HFF-Myc (cell line): Measurements from ENCODE around the gene CRY1.
A peak's percentile ranks its signal among the peaks of the same experiment; 100 is the strongest.
"Not testable (repeated sequence)": the region's sequence is repeated elsewhere in the genome, so short reads cannot be mapped to it uniquely, and the experiment has no call there.

Experiments
- DNase-seq: peaks from one replicate; pipeline ENCODE4 v3.0.0-alpha.2; 2011; ENCODE audit warnings: low read depth; ENCODE audit errors: extremely low read depth
- H3K4me3 ChIP-seq: replicated peaks from 2 replicates; pipeline ENCODE4 v1.5.1; 2011; ENCODE audit warnings: low read depth, mild to moderate bottlenecking, control low read depth, low read length
- TF ChIP-seq, protein P1 (sequence below): IDR thresholded peaks from 2 replicates; pipeline ENCODE4 v1.5.1; 2012; ENCODE audit warnings: mild to moderate bottlenecking, low read depth, low read length, control low read depth; ENCODE audit errors: missing control alignments

CRY1 gene

DNA sequence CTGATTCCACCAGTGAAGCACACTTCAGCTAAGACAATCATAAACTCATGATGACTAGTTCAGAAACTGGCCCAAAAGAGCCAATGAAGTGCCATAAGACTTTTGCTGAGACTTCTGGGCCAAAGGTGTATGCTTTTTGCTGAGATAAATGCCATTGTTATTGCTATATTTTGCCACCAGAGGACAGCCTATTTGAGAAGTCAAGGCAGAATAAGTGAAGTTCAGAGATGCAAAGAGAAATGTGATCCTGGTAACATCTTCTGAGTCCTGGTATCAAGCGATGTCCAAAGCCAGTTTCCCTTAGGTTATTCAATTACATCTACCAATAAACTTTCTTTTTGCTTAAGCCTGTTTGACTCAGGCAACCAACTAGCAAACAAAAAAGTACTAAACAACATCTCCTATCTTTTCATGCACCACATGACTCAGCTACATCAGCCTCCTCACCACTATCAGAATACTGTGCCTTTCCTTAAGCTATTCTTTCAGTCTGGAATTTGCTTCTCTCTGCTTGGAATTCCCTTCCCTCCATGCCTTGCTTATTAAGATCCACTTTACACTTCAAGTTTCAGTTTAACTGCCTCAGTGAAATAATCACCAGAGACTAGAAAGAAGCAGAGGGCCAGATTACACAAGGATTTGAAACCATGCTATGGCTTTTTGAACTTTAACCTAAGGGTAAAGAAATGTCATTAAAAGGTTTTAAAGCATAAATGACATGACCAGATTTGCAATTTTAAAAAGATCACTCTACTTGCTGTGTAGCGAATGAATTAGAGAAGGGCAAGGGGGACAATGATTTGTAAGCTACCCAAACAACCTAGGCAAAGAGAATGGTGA lies 14.0 kb downstream of the CRY1 start:
- TF ChIP-seq, protein P1, sequence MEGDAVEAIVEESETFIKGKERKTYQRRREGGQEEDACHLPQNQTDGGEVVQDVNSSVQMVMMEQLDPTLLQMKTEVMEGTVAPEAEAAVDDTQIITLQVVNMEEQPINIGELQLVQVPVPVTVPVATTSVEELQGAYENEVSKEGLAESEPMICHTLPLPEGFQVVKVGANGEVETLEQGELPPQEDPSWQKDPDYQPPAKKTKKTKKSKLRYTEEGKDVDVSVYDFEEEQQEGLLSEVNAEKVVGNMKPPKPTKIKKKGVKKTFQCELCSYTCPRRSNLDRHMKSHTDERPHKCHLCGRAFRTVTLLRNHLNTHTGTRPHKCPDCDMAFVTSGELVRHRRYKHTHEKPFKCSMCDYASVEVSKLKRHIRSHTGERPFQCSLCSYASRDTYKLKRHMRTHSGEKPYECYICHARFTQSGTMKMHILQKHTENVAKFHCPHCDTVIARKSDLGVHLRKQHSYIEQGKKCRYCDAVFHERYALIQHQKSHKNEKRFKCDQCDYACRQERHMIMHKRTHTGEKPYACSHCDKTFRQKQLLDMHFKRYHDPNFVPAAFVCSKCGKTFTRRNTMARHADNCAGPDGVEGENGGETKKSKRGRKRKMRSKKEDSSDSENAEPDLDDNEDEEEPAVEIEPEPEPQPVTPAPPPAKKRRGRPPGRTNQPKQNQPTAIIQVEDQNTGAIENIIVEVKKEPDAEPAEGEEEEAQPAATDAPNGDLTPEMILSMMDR: peak; percentile 45
- no peak overlapping the region for H3K4me3 ChIP-seq
- no peak for DNase-seq

DNA sequence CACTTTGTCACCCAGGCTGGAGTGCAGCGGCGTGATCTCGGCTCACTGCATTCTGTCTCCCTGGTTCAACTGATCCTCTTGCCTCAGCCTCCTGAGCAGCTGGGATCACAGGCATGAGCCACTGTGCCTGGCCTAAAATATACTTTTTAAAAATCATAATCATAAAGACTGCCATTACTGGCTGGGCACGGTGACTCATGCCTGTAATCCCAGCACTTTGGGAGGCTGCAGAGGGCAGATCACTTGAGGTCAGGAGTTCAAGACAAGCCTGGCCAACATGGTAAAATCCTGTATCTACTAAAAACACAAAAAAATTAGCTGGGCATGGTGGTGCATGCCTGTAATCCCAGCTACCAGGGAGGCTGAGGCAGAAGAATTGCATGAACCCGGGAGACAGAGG lies 20.1 kb downstream of the CRY1 start:
- not testable (repeated sequence) for DNase-seq, H3K4me3 ChIP-seq

DNA sequence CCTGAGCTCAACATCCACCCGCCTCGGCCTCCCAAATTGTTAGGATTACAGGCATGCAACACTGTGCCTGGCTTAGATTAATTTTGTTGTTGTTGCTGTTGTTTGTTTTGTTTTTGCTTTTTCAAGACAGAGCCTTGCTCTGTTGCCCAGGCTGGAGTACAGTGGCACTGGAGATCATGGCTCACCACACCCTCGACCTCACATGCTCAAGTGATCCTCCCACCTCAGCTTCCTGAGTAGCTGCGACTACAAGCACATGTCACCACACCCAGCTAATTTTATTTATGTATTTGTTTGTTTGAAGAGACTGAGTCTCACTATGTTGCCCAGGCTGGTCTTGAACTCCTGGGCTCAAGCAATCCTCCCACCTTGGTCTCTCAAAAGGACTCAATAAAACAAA lies 26.7 kb downstream of the CRY1 start:
- DNase-seq: no peak
- no peak overlapping the region for H3K4me3 ChIP-seq
- TF ChIP-seq, protein P1: no peak

DNA sequence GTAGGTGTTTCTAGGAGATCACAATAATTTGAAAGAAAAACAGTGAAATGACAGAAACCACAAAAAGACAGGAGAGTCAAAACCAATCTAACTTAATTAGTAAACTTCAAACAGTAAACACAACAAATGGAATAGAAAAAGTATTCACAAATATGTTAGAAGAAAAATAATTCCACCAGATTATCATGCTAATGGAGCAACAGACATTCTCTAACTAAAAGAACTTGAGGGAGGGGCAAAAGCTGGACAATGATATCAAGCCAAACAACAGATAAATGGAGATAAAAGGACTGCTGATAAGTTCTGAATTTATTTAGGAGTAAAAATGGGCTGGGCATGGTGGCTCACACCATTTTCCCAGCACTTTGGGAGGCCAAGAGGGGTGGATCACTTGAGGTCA lies 28.7 kb downstream of the CRY1 start:
- no peak for DNase-seq
- no peak overlapping the region for H3K4me3 ChIP-seq
- TF ChIP-seq, protein P1: no peak

DNA sequence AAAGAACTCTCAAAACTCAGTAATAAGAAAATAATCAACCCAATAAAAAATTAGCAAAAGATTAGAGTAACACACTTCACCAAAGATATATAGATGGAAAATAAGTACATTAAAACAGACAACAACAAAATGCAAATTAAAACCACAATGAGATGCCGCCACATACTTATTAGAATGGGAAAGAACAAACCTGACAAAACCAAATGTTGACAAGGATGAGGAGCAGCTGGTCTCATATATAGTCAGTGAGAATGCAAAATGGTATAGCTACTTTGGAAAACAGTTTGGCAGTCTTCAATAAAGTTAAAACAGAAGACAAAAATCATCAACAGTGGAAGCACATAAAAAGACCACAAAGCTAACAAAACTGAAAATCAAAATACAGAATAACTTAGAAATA lies 29.1 kb downstream of the CRY1 start:
- TF ChIP-seq, protein P1: no peak
- no peak overlapping the region for H3K4me3 ChIP-seq
- no peak for DNase-seq

DNA sequence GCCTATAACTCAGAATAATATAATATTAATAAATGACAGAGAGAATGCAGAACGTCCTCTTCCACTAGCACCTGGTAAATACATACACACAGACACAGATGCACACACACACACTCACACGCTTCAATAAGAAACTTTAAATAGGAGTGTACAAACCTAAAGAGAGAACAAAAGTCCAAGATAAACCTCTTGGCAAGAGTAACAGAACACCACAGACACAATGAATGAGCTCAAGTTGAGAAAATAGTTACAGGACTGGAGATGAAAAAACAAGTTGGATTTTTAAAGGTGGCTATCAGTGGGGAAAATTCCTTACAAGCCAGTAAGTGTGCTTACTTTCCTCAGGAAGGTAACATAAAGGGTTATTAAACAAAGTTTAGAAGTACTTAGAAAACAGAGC lies 35.2 kb downstream of the CRY1 start:
- H3K4me3 ChIP-seq: no peak overlapping the region
- no peak for DNase-seq
- TF ChIP-seq, protein P1: no peak

DNA sequence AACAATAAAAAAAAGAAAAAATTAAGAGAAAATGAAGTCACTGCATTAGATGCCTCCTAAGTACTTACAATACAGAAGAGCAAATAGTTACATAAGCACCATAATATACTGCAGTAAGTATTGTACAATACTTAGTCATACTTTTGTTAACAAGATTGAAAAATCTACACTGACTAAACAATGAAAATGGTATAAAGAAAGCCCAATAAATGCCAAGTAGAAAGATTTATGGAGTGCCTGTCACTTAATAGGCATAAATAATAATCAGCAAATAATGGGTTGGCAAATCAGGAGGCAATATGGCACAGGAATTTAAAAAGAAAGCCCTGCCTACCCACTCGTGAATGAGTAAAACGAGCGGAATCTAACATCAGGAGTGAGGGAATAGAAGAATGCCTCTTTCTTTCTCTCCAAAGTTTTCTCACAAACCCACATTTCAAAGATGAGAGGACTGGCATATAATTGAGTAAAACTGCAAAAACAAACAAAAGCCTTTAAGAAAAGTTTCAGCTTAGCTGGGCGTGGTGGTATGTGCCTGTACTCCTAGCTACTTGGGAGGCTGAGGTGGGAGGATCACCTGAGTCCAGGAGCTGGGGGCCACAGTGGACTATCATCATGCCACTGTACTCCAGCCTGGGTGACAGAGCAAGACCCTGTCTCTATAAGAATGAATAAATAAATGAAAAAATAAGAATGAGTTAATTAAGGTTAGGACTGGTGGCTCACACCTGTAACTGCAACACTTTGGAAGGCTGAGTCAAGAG lies 36.1 kb downstream of the CRY1 start:
- no peak for DNase-seq
- no peak overlapping the region for H3K4me3 ChIP-seq

More for the DNA sequence above, 36.1 kb downstream of the CRY1 start:
- TF ChIP-seq, protein P1: no peak
